Cortex of kidney (tissue), 1 donor: ENCODE measurements around the gene RBFOX2.

Experiments used
- DNase-seq: peaks from one replicate; lab custom pipeline; 2025; lab: John Stamatoyannopoulos, UW

RBFOX2 gene

GRCh38 chr22:35972559-35972958 lies 56.1 kb downstream of the RBFOX2 start:
- DNase-seq = no peak

- no peak for DNase-seq
These were observed 57.0 kb downstream of the RBFOX2 start for GRCh38 chr22:35971456-35972119.

DNA sequence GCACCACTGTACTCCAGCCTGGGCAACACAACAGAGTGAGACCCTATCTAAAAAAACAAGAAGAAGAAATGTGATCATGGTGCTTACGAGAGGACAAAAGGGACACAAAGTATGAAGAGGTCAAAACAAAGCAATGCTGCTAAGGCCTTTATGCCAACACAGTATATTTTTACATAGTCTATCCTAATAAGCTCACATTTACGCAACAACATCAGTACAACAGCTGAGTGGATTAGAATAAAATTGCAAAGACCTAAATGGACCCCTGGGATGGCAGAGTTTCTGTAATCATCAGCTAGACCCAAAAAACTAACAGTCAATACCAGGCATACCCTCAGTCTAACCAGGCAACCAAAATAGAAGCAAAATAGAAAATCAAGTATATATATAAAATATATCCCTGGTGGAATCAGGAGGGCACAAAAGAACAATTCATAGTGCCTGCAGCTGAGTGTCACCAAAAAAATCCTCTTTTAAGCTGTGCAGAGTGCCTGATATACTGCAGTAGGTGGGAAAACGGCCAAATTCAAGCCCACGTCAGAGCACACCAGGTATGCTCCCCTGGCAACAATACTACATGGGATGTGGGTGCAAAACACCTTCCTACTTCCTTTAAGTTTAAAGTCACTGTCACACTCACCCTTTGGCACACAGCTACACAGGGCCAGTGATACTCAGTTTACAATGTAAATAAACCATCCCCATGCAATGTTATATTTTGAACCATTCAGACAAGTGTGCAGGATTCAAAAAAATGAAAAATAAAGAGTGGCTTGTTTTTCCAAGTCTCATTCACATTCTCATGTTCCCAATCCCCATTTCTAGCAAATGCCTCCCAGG lies 57.8 kb downstream of the RBFOX2 start:
- DNase-seq = no peak

DNA sequence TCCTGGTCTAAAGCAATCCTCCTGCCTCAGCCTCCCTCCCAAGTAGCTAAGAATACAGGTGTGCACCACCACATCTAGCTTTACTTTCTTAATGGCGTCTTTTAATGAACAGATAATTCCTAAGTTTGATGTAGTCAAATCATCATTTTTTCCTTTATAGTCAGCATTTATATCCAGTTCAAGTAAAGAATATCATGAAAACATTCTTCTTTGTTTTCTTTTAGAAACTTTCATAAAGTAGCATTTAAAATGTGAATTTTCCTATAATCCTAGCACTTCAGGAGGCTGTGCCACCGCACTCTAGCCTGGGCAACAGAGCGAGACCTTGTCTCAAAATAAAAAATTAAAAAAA lies 61.6 kb downstream of the RBFOX2 start:
- DNase-seq = no peak

DNA sequence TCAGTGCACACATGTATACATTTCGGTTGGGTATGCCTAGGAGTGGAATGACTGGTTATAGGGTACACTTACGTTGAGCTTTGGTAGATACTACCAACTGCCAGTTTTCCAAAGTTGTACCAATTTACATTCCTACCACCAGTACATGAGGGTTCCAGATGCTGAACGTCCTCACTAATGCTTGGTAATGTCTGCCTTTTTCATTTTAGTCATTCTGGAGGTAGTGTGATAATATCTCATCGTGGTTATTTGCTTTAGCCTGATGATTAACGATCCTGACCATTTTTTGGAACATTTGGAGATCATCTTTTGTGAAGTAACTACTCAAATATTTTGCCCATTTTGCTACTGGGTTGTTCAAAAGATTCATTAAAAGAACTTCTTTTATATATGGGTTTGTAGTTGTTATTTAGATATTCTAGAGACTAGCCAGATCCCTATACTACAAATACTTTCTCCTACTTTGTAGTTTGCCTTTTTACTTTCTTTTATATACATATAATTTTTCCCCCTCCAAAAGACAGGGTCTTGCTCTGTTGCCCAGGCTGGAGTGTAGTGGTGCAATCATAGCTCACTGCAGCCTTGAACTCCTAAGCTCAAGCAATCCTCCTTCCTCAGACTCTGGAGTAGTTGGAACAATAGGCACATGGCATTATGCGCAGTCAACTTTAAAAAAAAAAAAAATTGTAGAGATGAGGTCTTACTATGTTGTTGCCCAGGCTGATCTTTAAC lies 62.1 kb downstream of the RBFOX2 start:
- DNase-seq = no peak

DNA sequence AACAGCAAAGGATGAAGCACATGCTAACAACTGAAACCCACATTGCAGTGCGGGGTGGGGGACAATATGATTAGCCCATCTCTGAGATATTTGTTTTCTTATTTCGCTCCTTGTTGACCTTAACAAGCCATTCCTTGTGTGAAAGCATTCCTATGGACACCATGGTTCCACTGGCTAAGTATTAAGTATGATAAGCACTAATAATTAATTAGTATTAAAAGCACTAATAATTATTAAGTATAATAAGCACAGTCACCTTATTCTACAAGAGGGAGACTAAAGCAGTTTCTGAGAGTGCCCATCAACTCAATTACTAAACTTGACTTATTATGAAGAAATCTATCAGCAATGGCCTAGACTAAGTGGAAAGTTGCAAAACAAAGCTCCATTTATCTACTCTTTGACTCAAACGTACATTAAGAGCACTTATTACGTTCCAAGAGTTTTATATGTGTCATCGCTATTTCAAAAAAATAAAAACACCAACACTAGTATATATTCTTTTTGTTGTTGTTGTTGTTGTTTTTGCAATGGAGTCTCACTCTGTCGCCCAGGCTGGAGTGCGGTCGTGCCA lies 65.3 kb downstream of the RBFOX2 start:
- DNase-seq = no peak

- no peak for DNase-seq
These were observed 66.9 kb downstream of the RBFOX2 start for GRCh38 chr22:35961480-35962295.

DNA sequence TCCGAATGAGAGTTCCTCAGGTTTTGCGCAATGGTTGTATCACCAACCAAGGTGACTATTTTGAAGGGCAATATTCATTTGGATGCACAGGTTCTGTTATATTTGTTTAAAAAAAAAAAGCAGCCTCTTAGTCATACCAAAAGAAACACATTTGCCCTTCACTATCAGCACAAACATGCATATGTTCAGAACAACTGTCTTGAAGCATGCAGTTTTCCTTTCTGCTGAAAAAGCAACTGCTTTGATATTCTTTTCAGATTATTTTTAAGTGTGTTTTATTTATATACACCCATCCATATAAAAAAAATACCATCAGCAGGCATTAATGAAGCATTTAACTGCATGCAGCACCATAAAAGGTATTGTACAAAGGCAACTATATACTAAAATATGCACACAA lies 67.8 kb downstream of the RBFOX2 start:
- DNase-seq = no peak

DNA sequence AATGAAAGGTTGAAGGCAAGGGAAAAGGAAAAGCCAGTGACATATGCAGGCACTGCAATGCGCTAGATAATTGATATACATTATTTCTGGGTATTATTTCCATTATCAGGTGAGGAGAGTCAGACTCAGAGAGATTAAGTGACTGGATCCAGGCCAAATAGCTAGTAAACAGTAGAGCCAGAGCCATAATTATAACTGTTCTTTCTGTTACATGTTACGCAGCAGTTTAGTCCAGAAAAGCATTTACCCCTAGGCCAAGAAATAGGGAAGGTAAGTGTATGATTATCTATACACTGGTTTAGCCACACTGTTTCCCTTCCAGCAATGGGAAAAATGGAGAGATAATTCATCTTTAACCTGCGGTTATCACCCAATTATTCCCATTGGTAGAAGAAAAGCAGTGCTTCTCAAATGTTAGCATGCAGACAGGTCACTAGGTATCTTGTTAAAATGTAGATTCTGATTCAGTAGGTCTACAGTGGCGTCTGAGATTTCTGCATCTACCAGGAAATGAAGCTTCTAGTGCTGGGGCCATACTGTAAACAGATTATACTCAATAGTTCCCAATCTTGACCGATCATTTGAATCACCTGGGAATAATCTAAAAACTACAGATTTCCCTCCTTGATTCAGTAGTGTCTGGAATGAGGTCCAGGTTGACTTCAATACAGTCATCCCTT lies 69.4 kb downstream of the RBFOX2 start:
- no peak for DNase-seq

DNA sequence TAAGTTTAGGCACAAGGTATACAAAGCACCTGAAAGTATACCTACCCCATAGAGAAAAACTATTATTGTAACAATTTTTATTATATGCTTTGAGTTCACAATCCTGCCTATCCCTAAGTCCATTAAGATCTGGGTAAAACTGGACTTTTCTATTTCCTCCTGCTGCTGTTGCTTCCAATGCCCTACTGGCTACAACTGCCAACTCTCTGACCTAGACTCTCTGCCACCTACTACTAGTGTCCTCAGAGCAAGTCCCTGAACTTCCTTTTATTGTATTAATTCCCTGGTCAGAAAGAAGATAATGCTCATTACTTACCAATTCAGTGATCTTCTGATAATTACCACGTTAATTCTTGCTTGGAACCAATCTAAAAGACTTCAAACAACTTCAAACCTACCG lies 70.3 kb downstream of the RBFOX2 start:
- DNase-seq = no peak

DNA sequence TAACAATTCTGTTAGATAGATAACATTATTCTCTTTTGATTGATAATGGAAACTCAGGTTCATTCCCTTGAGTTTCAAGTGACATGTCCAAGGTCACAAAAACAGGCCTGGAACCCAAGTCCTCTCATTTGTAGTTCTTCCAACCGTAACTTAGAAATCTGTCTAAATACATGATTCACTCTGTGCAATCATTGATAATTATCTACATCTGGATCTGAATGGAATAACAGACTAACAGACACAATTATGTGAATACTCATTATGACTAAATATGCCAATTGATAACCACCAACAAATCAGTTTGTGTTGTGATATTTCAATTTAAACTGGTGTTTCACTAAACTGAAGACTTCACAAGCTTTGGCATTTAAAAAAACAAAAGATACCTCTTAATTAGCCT lies 71.0 kb downstream of the RBFOX2 start:
- no peak for DNase-seq

- DNase-seq = no peak
These were observed 71.8 kb downstream of the RBFOX2 start for GRCh38 chr22:35956850-35957249.

- no peak for DNase-seq
These were observed 73.1 kb downstream of the RBFOX2 start for GRCh38 chr22:35955546-35955945.

DNA sequence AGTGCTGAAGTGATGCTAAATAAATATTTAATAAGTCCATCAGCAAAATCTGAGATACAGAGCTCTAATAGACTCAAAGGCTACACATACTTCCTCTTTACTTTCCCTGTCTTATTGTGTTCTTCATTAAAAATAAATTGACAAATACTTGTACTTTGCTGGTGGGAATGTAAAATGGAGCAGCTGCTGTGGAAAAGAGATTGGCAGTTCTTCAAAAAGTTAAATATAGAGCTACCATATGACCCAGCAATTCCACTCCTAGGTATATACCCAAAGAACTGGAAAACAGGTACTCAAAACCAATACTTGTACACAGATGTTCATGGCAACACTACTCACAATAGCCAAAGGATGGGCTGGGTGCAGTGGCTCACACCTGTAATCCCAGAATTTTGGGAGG lies 76.0 kb downstream of the RBFOX2 start:
- no peak for DNase-seq

DNA sequence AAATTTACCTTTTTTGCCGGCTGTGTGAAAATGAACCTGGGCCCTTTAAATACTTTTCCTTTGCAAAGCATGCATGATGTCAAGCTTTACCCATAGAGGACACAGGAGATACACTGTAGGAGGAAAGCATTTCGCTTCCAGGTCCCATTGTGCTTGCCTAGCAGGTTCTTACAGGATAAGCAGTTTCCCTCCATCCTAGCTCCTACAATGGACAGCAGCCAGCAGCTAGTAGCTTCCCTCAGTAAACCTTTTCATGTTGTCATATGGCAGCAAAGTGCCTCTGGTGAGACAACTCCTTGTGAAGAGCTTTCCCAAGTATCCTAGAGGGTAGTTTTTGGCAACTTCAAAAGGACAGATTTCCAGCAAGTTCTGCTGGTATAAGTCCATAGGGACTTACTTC lies 78.4 kb downstream of the RBFOX2 start:
- DNase-seq = no peak

- no peak for DNase-seq
These were observed 79.4 kb downstream of the RBFOX2 start for GRCh38 chr22:35949243-35949642.

DNA sequence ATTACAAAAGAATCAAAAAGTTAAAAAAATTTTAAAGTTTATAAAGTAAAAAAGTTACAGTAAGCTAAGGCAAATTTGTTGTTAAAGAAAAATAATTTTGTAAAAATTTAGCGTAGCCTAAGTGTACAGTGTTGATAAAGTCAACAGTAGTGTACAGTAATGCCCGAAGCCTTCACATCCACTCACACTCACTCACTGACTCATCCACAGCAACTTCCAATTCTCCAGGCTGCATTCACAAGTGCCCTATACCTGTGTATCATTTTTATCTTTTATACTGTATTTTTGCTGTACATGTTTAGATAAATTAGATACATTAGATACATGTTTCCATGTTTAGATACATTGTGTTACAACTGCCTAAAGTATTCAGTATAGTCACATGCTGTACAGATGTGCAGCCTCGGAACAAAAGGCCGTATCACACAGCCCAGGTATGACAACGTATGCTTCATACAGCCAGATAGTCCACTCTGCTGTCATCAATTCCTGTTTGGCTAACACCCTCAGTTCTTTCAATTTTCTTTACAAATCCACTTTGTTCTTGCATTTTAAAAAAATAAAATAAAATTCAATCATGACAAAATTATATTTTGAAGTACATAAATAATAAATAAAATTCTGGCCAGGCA lies 80.7 kb downstream of the RBFOX2 start:
- no peak for DNase-seq

DNA sequence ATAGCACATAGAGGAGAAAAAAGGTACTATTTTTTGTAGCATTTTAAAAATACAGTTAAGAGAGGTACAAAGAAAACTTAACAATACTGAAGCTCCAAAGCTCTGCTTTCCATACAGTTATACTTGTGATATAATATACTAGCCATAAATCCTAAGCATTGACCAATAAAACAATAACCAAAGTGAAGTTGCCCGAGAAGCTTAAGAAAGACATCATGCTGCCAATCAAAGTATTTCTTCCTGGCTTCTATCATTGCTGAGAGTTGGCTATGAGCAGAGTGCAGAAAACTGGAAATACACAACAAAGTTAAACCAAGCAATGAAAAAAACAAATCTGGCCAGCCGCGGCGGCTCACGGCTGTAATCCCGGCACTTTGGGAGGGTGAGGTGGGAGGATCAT lies 84.2 kb downstream of the RBFOX2 start:
- no peak for DNase-seq

- no peak for DNase-seq
These were observed 88.5 kb downstream of the RBFOX2 start for GRCh38 chr22:35940166-35940565.

- no peak for DNase-seq
These were observed 90.4 kb downstream of the RBFOX2 start for GRCh38 chr22:35938226-35938625.

DNA sequence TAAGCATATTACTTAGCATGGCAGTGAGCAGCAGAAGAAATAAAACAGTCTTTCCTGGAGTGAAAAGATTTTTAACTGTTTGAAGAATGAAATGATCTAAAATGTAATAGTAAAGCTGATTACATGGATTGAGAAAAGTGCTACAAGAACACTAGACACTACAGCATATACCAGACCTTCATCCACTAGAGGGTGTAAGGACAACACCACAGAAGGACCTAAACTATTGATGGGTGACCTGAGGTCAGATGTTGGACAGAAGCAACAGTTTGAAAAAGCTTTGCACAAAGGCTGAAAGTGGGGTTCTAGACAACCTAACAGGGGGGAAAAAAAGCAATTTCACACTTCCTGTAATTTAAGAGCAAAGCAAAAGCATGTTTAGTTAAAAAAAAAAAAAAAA lies 97.7 kb downstream of the RBFOX2 start:
- no peak for DNase-seq
